ENCODE measurements around the gene TNFRSF8.

- TF ChIP-seq CTCF (IDR thresholded peaks at IDR 0.05) (no peak), POLR2A (IDR thresholded peaks at IDR 0.05) (no peak)
These were observed 79.2 kb downstream of the TNFRSF8 start for GRCh38 chr1:12142141-12142823.

Measured in thyroid gland (tissue), 4 donors.